Ovary (tissue), 3 donors: ENCODE data around the gene ARG1.

Source experiments
- POLR2A ChIP-seq: fragments of 450-650 bp; IDR thresholded peaks from one replicate; pipeline ENCODE4 v1.6.1; 2017; ENCODE audit warnings: antibody characterized with exemption, mild to moderate bottlenecking, moderate library complexity
- TF ChIP-seq, protein P1 (sequence below), 3 donors: fragments of 450-650 bp in 2 of 3; fragments of 200-600 bp in 1 of 3; IDR thresholded peaks; one replicate each; pipeline versions ENCODE4 v1.5.1 to v1.8.0; 2016 to 2022; ENCODE audit warnings: antibody characterized with exemption in 3 of 3, mild to moderate bottlenecking in 1 of 3
- donor health status: DM: no; HTN: no; CAD: no.

GRCh38 chr6:131587909-131588308 is 14.9 kb downstream of the ARG1 start:
- TF ChIP-seq POLR2A: no peak
- TF ChIP-seq, protein P1, sequence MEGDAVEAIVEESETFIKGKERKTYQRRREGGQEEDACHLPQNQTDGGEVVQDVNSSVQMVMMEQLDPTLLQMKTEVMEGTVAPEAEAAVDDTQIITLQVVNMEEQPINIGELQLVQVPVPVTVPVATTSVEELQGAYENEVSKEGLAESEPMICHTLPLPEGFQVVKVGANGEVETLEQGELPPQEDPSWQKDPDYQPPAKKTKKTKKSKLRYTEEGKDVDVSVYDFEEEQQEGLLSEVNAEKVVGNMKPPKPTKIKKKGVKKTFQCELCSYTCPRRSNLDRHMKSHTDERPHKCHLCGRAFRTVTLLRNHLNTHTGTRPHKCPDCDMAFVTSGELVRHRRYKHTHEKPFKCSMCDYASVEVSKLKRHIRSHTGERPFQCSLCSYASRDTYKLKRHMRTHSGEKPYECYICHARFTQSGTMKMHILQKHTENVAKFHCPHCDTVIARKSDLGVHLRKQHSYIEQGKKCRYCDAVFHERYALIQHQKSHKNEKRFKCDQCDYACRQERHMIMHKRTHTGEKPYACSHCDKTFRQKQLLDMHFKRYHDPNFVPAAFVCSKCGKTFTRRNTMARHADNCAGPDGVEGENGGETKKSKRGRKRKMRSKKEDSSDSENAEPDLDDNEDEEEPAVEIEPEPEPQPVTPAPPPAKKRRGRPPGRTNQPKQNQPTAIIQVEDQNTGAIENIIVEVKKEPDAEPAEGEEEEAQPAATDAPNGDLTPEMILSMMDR (IDR thresholded peaks at IDR 0.05): no peak
